Subcutaneous abdominal adipose tissue (tissue), 5 donors: ENCODE data around the gene ZNRD2.

Experiments used
- H3K27ac ChIP-seq: one replicate; pipeline ENCODE4 v1.7.0; 2013; ENCODE audit warnings: low read depth, mild to moderate bottlenecking, inconsistent platforms, low read length, moderate library complexity
- H3K27me3 ChIP-seq, 5 donors: one replicate each; pipeline ENCODE4 v1.7.0; 2013; ENCODE audit warnings: low read length in 5 of 5, inconsistent platforms in 1 of 5; ENCODE audit not compliant: control insufficient read depth in 5 of 5, insufficient read depth in 4 of 5
- H3K36me3 ChIP-seq, 5 donors: one replicate each; pipeline ENCODE4 v1.7.0; 2013; ENCODE audit warnings: low read length in 5 of 5; ENCODE audit not compliant: control insufficient read depth in 5 of 5, insufficient read depth in 5 of 5
- H3K4me1 ChIP-seq, 5 donors: one replicate each; pipeline ENCODE4 v1.7.0; 2013; ENCODE audit warnings: low read length in 5 of 5, mild to moderate bottlenecking in 3 of 5, moderate library complexity in 1 of 5; ENCODE audit not compliant: control insufficient read depth in 5 of 5, insufficient read depth in 5 of 5
- H3K4me3 ChIP-seq, 5 donors: one replicate each; pipeline ENCODE4 v1.7.0; 2013; ENCODE audit warnings: low read length in 5 of 5, low read depth in 1 of 5
- H3K9ac ChIP-seq, 5 donors: one replicate each; pipeline ENCODE4 v1.7.0; 2013; ENCODE audit warnings: low read length in 5 of 5, mild to moderate bottlenecking in 4 of 5, moderate library complexity in 3 of 5
- H3K9me3 ChIP-seq, 5 donors: one replicate each; pipeline ENCODE4 v1.7.0; 2013; ENCODE audit warnings: low read length in 5 of 5; ENCODE audit not compliant: control insufficient read depth in 5 of 5
- donor health status: healthy.
- donor health status: healthy.
- donor health status: healthy.
- donor health status: healthy.
- donor health status: healthy.

Gene ZNRD2

GRCh38 chr11:65573391-65574079, 3.3 kb downstream of the ZNRD2 start:
- no peaks in the 10 kb centered on the region for H3K9me3 ChIP-seq
- peaks cover 15 to 86% (median 80%) of the 10 kb centered on the region in 5 donors for H3K4me1 ChIP-seq
- H3K27me3 ChIP-seq = no peaks in the 10 kb centered on the region
- peak overlapping the region; percentile 72 to 97 (median 76) for H3K4me3 ChIP-seq
- peak overlapping the region in 4 of 5 donors; percentile 61 to 72 (median 65) for H3K9ac ChIP-seq
- H3K27ac ChIP-seq = peak overlapping the region; percentile 84
- peaks cover 0 to 10% (median 0%) of the 10 kb centered on the region in 5 donors for H3K36me3 ChIP-seq

- H3K4me3 ChIP-seq = peak overlapping the region; percentile 72 to 97 (median 74)
- H3K9me3 ChIP-seq = no peaks in the 10 kb centered on the region
- peaks cover 0 to 11% (median 2%) of the 10 kb centered on the region in 5 donors for H3K36me3 ChIP-seq
- H3K27me3 ChIP-seq = no peaks in the 10 kb centered on the region
- peak overlapping the region; percentile 59 to 88 (median 74) for H3K9ac ChIP-seq
- H3K27ac ChIP-seq = peak overlapping the region; percentile 84
- peaks cover 10 to 82% (median 74%) of the 10 kb centered on the region in 5 donors for H3K4me1 ChIP-seq
Observed at GRCh38 chr11:65574109-65574810, 4.0 kb downstream of the ZNRD2 start.

- no peaks in the 10 kb centered on the region for H3K27me3 ChIP-seq
- H3K9me3 ChIP-seq = no peaks in the 10 kb centered on the region
- peaks cover 0 to 19% (median 9%) of the 10 kb centered on the region in 5 donors for H3K36me3 ChIP-seq
- peak overlapping the region; percentile 50 to 97 (median 72) for H3K4me3 ChIP-seq
- H3K27ac ChIP-seq = peak overlapping the region; percentile 84
- H3K9ac ChIP-seq = peak overlapping the region; percentile 59 to 88 (median 74)
- peaks cover 9 to 75% (median 68%) of the 10 kb centered on the region in 5 donors for H3K4me1 ChIP-seq
Observed at GRCh38 chr11:65574811-65575567, 4.7 kb downstream of the ZNRD2 start.

- H3K27ac ChIP-seq = peak within 1 kb of the TSS; percentile 84
- H3K9me3 ChIP-seq = no peaks in the 10 kb centered on the region
- H3K36me3 ChIP-seq = peaks cover 0 to 26% (median 16%) of the 10 kb centered on the region in 5 donors
- peak within 1 kb of the TSS; percentile 63 to 88 (median 81) for H3K9ac ChIP-seq
- peak within 1 kb of the TSS; percentile 66 to 97 (median 72) for H3K4me3 ChIP-seq
- H3K4me1 ChIP-seq = peaks cover 9 to 71% (median 65%) of the 10 kb centered on the region in 5 donors
- H3K27me3 ChIP-seq = no peaks in the 10 kb centered on the region
Observed at GRCh38 chr11:65575568-65576231, 5.4 kb downstream of the ZNRD2 start, which contains the start of gene EHBP1L1. TSS of gene EHBP1L1 (plus strand) at chr11:65576053. CDS start at chr11:65576303, 250 bp downstream.

GRCh38 chr11:65576232-65576866, 6.1 kb downstream of the ZNRD2 start:
- peak overlapping the region; percentile 62 to 77 (median 66) for H3K4me3 ChIP-seq
- no peaks in the 10 kb centered on the region for H3K9me3 ChIP-seq
- no peaks in the 10 kb centered on the region for H3K27me3 ChIP-seq
- peak overlapping the region; percentile 28 to 81 (median 43) for H3K9ac ChIP-seq
- peaks cover 0 to 32% (median 21%) of the 10 kb centered on the region in 5 donors for H3K36me3 ChIP-seq
- H3K27ac ChIP-seq = peak overlapping the region; percentile 75
- peaks cover 9 to 64% (median 58%) of the 10 kb centered on the region in 5 donors for H3K4me1 ChIP-seq

- no peaks in the 10 kb centered on the region for H3K9me3 ChIP-seq
- H3K9ac ChIP-seq = peak overlapping the region; percentile 28 to 81 (median 43)
- peaks cover 5 to 57% (median 51%) of the 10 kb centered on the region in 5 donors for H3K4me1 ChIP-seq
- no peaks in the 10 kb centered on the region for H3K27me3 ChIP-seq
- H3K36me3 ChIP-seq = peaks cover 0 to 39% (median 29%) of the 10 kb centered on the region in 5 donors
- H3K4me3 ChIP-seq = peak overlapping the region; percentile 62 to 77 (median 66)
- peak overlapping the region; percentile 75 for H3K27ac ChIP-seq
Observed at GRCh38 chr11:65576867-65577755, 6.8 kb downstream of the ZNRD2 start.

- Histone ChIP-seq H3K4me1 (peaks cover 5 to 55% (median 50%) of the 10 kb centered on the region in 5 donors), H3K9ac (peak overlapping the region in 3 of 5 donors; percentile 21 to 71 (median 43)), H3K27ac (peak overlapping the region; percentile 75), H3K27me3 (no peaks in the 10 kb centered on the region), H3K4me3 (peak overlapping the region; percentile 25 to 77 (median 66)), H3K36me3 (peaks cover 0 to 43% (median 29%) of the 10 kb centered on the region in 5 donors), H3K9me3 (no peaks in the 10 kb centered on the region)
Observed at GRCh38 chr11:65577756-65578109, 7.5 kb downstream of the ZNRD2 start.

- H3K27ac ChIP-seq = peak overlapping the region; percentile 75
- no peaks in the 10 kb centered on the region for H3K27me3 ChIP-seq
- H3K36me3 ChIP-seq = peaks cover 0 to 43% (median 29%) of the 10 kb centered on the region in 5 donors
- peaks cover 5 to 51% (median 47%) of the 10 kb centered on the region in 5 donors for H3K4me1 ChIP-seq
- H3K4me3 ChIP-seq = peak overlapping the region in 3 of 5 donors; percentile 62 to 77 (median 73)
- H3K9me3 ChIP-seq = no peaks in the 10 kb centered on the region
- peak overlapping the region in 1 of 5 donors; percentile 71 for H3K9ac ChIP-seq
Observed at GRCh38 chr11:65578134-65578533, 7.9 kb downstream of the ZNRD2 start.
